Measurements from ENCODE around the gene TMEM132D.

The TMEM132D gene

DNA sequence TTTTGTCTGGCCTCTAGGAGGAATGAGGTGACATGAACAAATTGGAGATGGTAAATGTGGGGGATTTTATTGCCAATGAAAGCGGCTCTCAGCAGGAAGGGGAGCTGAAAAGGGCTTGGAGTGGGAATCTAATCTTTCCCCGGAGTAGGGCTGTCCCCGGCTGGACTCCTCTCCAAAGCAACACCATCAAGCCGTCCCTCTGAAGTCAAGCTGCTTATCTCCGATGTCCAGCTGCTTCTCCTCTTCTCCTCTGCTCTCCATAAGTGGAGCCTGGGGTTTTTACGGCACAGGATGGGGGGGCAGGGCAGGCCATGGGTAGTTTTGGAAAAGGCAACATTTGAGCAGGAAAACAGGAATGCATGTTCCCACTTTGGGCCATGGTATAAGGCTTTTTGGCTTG, 113.5 kb downstream of the TMEM132D start:
- TF ChIP-seq, protein P1, sequence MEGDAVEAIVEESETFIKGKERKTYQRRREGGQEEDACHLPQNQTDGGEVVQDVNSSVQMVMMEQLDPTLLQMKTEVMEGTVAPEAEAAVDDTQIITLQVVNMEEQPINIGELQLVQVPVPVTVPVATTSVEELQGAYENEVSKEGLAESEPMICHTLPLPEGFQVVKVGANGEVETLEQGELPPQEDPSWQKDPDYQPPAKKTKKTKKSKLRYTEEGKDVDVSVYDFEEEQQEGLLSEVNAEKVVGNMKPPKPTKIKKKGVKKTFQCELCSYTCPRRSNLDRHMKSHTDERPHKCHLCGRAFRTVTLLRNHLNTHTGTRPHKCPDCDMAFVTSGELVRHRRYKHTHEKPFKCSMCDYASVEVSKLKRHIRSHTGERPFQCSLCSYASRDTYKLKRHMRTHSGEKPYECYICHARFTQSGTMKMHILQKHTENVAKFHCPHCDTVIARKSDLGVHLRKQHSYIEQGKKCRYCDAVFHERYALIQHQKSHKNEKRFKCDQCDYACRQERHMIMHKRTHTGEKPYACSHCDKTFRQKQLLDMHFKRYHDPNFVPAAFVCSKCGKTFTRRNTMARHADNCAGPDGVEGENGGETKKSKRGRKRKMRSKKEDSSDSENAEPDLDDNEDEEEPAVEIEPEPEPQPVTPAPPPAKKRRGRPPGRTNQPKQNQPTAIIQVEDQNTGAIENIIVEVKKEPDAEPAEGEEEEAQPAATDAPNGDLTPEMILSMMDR (IDR thresholded peaks at IDR 0.05; ENCODE audit: control extremely low read depth, extremely low read depth, low read depth, missing control alignments): no peak
- ChIA-PET CTCF (interaction anchor here (1.1 kb wide), 1 partner anchor 9 kb away, joined by 4 read pairs; no protein-coding TSS in a partner anchor), POLR2A (no interaction called here)
- DNase-seq (ENCODE audit: extremely low spot score): no peak

DNA sequence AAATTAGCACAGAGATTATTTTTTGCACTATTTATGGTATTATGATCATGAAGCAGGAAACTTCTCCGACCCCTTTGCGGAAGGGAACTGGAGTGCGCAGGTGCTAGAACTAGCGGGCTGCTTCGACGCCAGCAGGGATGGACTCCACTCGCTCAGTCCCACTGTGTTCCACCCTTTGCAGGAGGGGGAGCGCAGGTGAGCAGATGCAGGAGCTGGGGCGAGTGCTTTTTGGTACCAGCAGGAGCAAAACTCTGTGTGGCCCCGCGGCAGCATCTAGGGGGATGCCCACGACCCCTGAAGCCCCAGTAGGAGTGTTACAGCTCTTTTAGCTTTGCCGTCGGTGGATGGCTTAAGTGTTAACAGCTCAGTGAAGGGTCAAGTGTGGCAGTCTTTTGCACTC, 113.9 kb downstream of the TMEM132D start:
- no peak for DNase-seq (ENCODE audit: extremely low spot score)
- CTCF ChIA-PET: interaction anchor here (1.1 kb wide), 1 partner anchor 9 kb away, joined by 4 read pairs; no protein-coding TSS in a partner anchor
- POLR2A ChIA-PET: no interaction called here
- TF ChIP-seq, protein P1 (IDR thresholded peaks at IDR 0.05; ENCODE audit: control extremely low read depth, extremely low read depth, low read depth, missing control alignments): no peak

DNA sequence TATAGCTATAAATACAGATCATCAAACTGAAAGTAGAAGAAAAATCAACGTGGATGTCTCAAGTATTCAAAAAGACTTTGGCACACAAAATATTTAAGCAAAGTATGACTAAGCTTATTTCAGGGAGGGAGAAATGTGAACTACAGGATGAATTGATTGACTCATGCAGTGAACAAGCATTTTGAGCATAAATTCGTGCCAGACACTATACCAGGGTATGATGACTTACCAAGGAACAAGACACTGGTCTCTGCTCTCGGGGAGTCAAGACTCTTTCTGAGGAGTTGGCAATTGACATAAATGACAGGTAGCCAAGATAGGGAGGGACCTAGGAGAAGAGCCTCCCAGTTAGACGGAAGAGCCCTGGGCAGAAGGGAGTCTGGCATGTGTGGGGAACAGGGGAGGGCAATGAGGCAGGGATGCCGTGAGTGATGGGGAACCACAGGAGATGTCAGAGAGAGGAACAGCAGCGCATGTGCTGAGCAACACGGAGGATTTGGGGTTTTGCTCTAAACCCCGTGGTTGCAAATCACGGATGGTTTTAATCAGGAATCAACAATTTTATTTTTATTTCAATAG, 115.2 kb downstream of the TMEM132D start:
- TF ChIP-seq, protein P1 (IDR thresholded peaks at IDR 0.05; ENCODE audit: control extremely low read depth, extremely low read depth, low read depth, missing control alignments): no peak
- ChIA-PET POLR2A (no interaction called here), CTCF (no interaction called here)
- no peak for DNase-seq (ENCODE audit: extremely low spot score)

DNA sequence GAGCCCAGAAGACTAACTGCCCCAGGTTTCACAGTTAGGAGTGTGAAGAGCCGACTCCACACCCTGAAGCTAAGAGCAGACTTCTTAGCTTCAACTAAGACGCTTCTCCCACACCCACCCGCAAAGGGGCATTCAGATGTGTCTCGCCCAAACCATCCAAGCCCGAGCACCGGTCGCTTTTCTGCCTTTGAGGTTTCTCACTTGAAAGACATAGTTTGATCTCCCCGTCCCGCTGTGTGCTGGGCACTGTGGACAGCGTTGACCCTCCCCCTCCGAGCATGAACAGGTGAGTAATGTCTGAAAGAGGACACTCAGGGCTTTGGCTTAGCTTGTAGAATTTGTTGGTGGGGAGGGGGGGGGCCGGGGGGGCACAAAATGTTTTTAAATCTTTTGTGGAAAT, 123.8 kb downstream of the TMEM132D start:
- ChIA-PET CTCF (interaction anchor here (1.7 kb wide), 1 partner anchor 12 kb away, joined by 5 read pairs; no protein-coding TSS in a partner anchor), POLR2A (no interaction called here)

DNA sequence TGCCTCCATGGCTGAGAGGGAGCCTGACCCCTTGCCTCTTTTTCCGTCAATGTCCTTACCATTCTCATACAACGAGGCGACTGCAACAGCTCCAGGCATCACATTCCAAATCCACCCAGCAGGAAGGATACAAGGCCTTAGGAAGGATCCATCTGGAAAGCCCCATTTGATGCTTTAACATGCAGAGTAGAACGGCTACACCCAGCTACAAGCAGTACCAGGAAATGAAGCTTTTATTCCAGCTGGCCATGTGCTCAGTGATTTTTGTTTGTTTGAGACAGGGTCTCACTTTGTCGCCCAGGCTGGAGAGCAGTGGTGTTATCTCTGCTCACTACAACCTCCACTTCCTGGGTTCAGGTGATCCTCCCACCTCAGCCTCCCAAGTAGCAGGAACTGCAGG, 124.8 kb downstream of the TMEM132D start:
- ChIA-PET CTCF (no interaction called here), POLR2A (no interaction called here)
- no peak for DNase-seq (ENCODE audit: extremely low spot score)

More for the DNA sequence above, 123.8 kb downstream of the TMEM132D start:
- DNase-seq (ENCODE audit: extremely low spot score): no peak
- TF ChIP-seq, protein P1 (IDR thresholded peaks at IDR 0.05; ENCODE audit: control extremely low read depth, extremely low read depth, low read depth, missing control alignments): no peak

DNA sequence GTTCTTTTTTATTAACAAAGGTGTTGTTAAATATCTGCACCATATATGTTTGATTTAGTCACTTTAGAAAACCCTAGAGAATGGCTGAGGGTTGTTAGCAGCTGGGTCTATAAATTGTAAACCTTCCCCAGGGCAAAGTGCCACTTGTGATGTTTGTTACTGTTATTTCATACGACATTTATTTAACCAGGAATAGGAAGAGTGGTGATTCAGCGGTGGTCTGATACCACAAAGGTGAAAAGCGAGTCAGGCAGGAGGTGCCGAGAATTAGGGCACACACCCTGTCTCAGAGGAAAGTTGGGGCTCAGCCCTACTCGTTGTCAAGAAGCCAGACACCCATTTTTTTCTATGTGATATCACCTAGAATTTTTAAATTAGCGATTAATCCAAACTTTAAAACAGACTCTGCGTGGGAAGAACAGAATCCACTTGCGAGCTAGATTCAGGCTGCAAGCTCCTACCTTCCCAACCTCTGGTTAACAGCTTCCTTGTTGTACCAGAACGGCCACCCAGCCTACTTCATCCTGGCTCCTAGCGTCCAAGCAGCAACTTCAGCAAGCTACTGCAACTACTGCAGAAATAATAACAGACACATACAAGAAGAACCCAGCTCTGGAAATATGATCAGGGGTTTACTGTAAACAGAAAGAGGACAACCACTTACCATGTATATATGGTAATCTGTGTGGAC, 126.7 kb downstream of the TMEM132D start:
- no peak for DNase-seq (ENCODE audit: extremely low spot score)
- TF ChIP-seq, protein P1 (IDR thresholded peaks at IDR 0.05; ENCODE audit: control extremely low read depth, extremely low read depth, low read depth, missing control alignments): no peak
- ChIA-PET POLR2A (no interaction called here), CTCF (interaction anchor here (1.1 kb wide), 1 partner anchor 15 kb away, joined by 3 read pairs; no protein-coding TSS in a partner anchor)

More for the DNA sequence above, 124.8 kb downstream of the TMEM132D start:
- TF ChIP-seq, protein P1 (IDR thresholded peaks at IDR 0.05; ENCODE audit: control extremely low read depth, extremely low read depth, low read depth, missing control alignments): no peak

Measured in GM10248 (cell line).